ENCODE data around the gene OSBPL1A.

OSBPL1A gene

GRCh38 chr18:24354278-24354677 is 43.3 kb downstream of the OSBPL1A start:
- Mint-ChIP-seq H3K4me3 (no peak overlapping the region), H3K27me3 (peaks cover 0 to 7% of the 10 kb centered on the region in 2 donors), H3K4me1 (ENCODE audit: low read depth in 2 of 2) (no peaks in the 10 kb centered on the region), H3K36me3 (ENCODE audit: insufficient read depth) (no peaks in the 10 kb centered on the region), H3K9me3 (no peaks in the 10 kb centered on the region), H3K27ac (no peak overlapping the region)
- DNase-seq: no peak
- ATAC-seq (replicated peaks): no peak

- no peak overlapping the region for H3K27ac Mint-ChIP-seq
- peaks cover 0 to 16% of the 10 kb centered on the region in 2 donors for H3K27me3 Mint-ChIP-seq
These were observed 51.4 kb downstream of the OSBPL1A start for GRCh38 chr18:24346254-24346653.

GRCh38 chr18:24344509-24344908 is 53.1 kb downstream of the OSBPL1A start:
- no peak overlapping the region for H3K27ac Mint-ChIP-seq
- no peak for DNase-seq
- ATAC-seq (replicated peaks): no peak
- peaks cover 0 to 16% of the 10 kb centered on the region in 2 donors for H3K27me3 Mint-ChIP-seq
- H3K4me1 Mint-ChIP-seq (ENCODE audit: low read depth in 2 of 2): no peaks in the 10 kb centered on the region
- no peak overlapping the region for H3K4me3 Mint-ChIP-seq
- H3K36me3 Mint-ChIP-seq (ENCODE audit: insufficient read depth): no peaks in the 10 kb centered on the region
- H3K9me3 Mint-ChIP-seq: no peaks in the 10 kb centered on the region

More at GRCh38 chr18:24346254-24346653, 51.4 kb downstream of the OSBPL1A start:
- Mint-ChIP-seq H3K4me3 (no peak overlapping the region), H3K36me3 (ENCODE audit: insufficient read depth) (no peaks in the 10 kb centered on the region), H3K4me1 (ENCODE audit: low read depth in 2 of 2) (no peaks in the 10 kb centered on the region), H3K9me3 (no peaks in the 10 kb centered on the region)
- DNase-seq: no peak
- ATAC-seq (replicated peaks): no peak

- Mint-ChIP-seq H3K27ac (no peak overlapping the region), H3K4me3 (no peak overlapping the region), H3K9me3 (no peaks in the 10 kb centered on the region), H3K27me3 (peaks cover 5 to 16% of the 10 kb centered on the region in 2 donors), H3K36me3 (ENCODE audit: insufficient read depth) (no peaks in the 10 kb centered on the region), H3K4me1 (ENCODE audit: low read depth in 2 of 2) (no peaks in the 10 kb centered on the region)
- ATAC-seq (replicated peaks) (no peak), DNase-seq (no peak)
These were observed 55.3 kb downstream of the OSBPL1A start for GRCh38 chr18:24342347-24342746.

GRCh38 chr18:24341361-24341760 is 56.3 kb downstream of the OSBPL1A start:
- Mint-ChIP-seq H3K36me3 (ENCODE audit: insufficient read depth) (no peaks in the 10 kb centered on the region), H3K27me3 (peaks cover 5 to 16% of the 10 kb centered on the region in 2 donors), H3K27ac (no peak overlapping the region), H3K9me3 (no peaks in the 10 kb centered on the region), H3K4me1 (ENCODE audit: low read depth in 2 of 2) (no peaks in the 10 kb centered on the region), H3K4me3 (no peak overlapping the region)
- no peak for DNase-seq
- ATAC-seq (replicated peaks): no peak

- ATAC-seq (replicated peaks) (no peak), DNase-seq (no peak)
- Mint-ChIP-seq H3K27ac (no peak overlapping the region), H3K9me3 (no peaks in the 10 kb centered on the region), H3K36me3 (ENCODE audit: insufficient read depth) (no peaks in the 10 kb centered on the region), H3K27me3 (no peaks in the 10 kb centered on the region), H3K4me3 (no peak overlapping the region), H3K4me1 (ENCODE audit: low read depth in 2 of 2) (no peaks in the 10 kb centered on the region)
These were observed 64.5 kb downstream of the OSBPL1A start for GRCh38 chr18:24333084-24333483.

GRCh38 chr18:24326211-24326610 is 71.4 kb downstream of the OSBPL1A start:
- no peak overlapping the region for H3K4me3 Mint-ChIP-seq

GRCh38 chr18:24322584-24323136 is 75.0 kb downstream of the OSBPL1A start:
- ATAC-seq (replicated peaks): no peak
- Mint-ChIP-seq H3K36me3 (ENCODE audit: insufficient read depth) (peaks cover 7% of the 10 kb centered on the region), H3K4me3 (no peak overlapping the region), H3K9me3 (no peaks in the 10 kb centered on the region), H3K4me1 (ENCODE audit: low read depth in 2 of 2) (no peaks in the 10 kb centered on the region), H3K27me3 (no peaks in the 10 kb centered on the region), H3K27ac (no peak overlapping the region)
- DNase-seq: no peak

More at GRCh38 chr18:24326211-24326610, 71.4 kb downstream of the OSBPL1A start:
- no peaks in the 10 kb centered on the region for H3K27me3 Mint-ChIP-seq
- peaks cover 7% of the 10 kb centered on the region for H3K36me3 Mint-ChIP-seq (ENCODE audit: insufficient read depth)
- ATAC-seq (replicated peaks) (no peak), DNase-seq (no peak)
- no peaks in the 10 kb centered on the region for H3K9me3 Mint-ChIP-seq
- H3K4me1 Mint-ChIP-seq (ENCODE audit: low read depth in 2 of 2): no peaks in the 10 kb centered on the region
- H3K27ac Mint-ChIP-seq: no peak overlapping the region

- Mint-ChIP-seq H3K4me1 (ENCODE audit: low read depth in 2 of 2) (no peaks in the 10 kb centered on the region), H3K27me3 (no peaks in the 10 kb centered on the region), H3K27ac (no peak overlapping the region), H3K9me3 (no peaks in the 10 kb centered on the region), H3K36me3 (ENCODE audit: insufficient read depth) (no peaks in the 10 kb centered on the region), H3K4me3 (no peak overlapping the region)
- ATAC-seq (replicated peaks) (no peak), DNase-seq (no peak)
These were observed 76.6 kb downstream of the OSBPL1A start for GRCh38 chr18:24321071-24321470.

GRCh38 chr18:24319757-24320156 is 77.9 kb downstream of the OSBPL1A start:
- DNase-seq: no peak
- Mint-ChIP-seq H3K4me1 (ENCODE audit: low read depth in 2 of 2) (no peaks in the 10 kb centered on the region), H3K36me3 (ENCODE audit: insufficient read depth) (no peaks in the 10 kb centered on the region), H3K4me3 (no peak overlapping the region), H3K9me3 (no peaks in the 10 kb centered on the region), H3K27ac (no peak overlapping the region), H3K27me3 (no peaks in the 10 kb centered on the region)
- ATAC-seq (replicated peaks): no peak

GRCh38 chr18:24317370-24317769 is 80.3 kb downstream of the OSBPL1A start:
- Mint-ChIP-seq H3K27ac (no peak overlapping the region), H3K4me3 (no peak overlapping the region), H3K36me3 (ENCODE audit: insufficient read depth) (no peaks in the 10 kb centered on the region), H3K4me1 (ENCODE audit: low read depth in 2 of 2) (no peaks in the 10 kb centered on the region), H3K27me3 (no peaks in the 10 kb centered on the region), H3K9me3 (no peaks in the 10 kb centered on the region)
- DNase-seq (no peak), ATAC-seq (replicated peaks) (no peak)

- no peak for ATAC-seq (replicated peaks)
- H3K4me1 Mint-ChIP-seq (ENCODE audit: low read depth in 2 of 2): no peaks in the 10 kb centered on the region
- no peak overlapping the region for H3K27ac Mint-ChIP-seq
- H3K4me3 Mint-ChIP-seq: no peak overlapping the region
- DNase-seq: no peak
- H3K27me3 Mint-ChIP-seq: no peaks in the 10 kb centered on the region
- no peaks in the 10 kb centered on the region for H3K36me3 Mint-ChIP-seq (ENCODE audit: insufficient read depth)
- H3K9me3 Mint-ChIP-seq: no peaks in the 10 kb centered on the region
These were observed 82.5 kb downstream of the OSBPL1A start for GRCh38 chr18:24315170-24315569.

GRCh38 chr18:24306201-24306600 is 91.4 kb downstream of the OSBPL1A start:
- H3K36me3 Mint-ChIP-seq (ENCODE audit: insufficient read depth): no peaks in the 10 kb centered on the region
- H3K27me3 Mint-ChIP-seq: no peaks in the 10 kb centered on the region
- no peak overlapping the region for H3K27ac Mint-ChIP-seq
- ATAC-seq (replicated peaks) (no peak), DNase-seq (no peak)
- H3K9me3 Mint-ChIP-seq: no peaks in the 10 kb centered on the region
- no peak overlapping the region for H3K4me3 Mint-ChIP-seq
- H3K4me1 Mint-ChIP-seq (ENCODE audit: low read depth in 2 of 2): no peaks in the 10 kb centered on the region

- ATAC-seq (replicated peaks) (no peak), DNase-seq (no peak)
- peaks cover 8 to 13% of the 10 kb centered on the region in 2 donors for H3K27me3 Mint-ChIP-seq
- no peaks in the 10 kb centered on the region for H3K36me3 Mint-ChIP-seq (ENCODE audit: insufficient read depth)
- no peak overlapping the region for H3K27ac Mint-ChIP-seq
- H3K4me1 Mint-ChIP-seq (ENCODE audit: low read depth in 2 of 2): no peaks in the 10 kb centered on the region
- H3K4me3 Mint-ChIP-seq: no peak overlapping the region
- no peaks in the 10 kb centered on the region for H3K9me3 Mint-ChIP-seq
These were observed 96.9 kb downstream of the OSBPL1A start for GRCh38 chr18:24300703-24301102.

- Mint-ChIP-seq H3K9me3 (no peaks in the 10 kb centered on the region), H3K4me3 (no peak overlapping the region), H3K27me3 (peaks cover 8 to 13% of the 10 kb centered on the region in 2 donors), H3K36me3 (ENCODE audit: insufficient read depth) (no peaks in the 10 kb centered on the region), H3K27ac (no peak overlapping the region), H3K4me1 (ENCODE audit: low read depth in 2 of 2) (no peaks in the 10 kb centered on the region)
- no peak for ATAC-seq (replicated peaks)
- DNase-seq: no peak
These were observed 101.3 kb downstream of the OSBPL1A start for GRCh38 chr18:24296276-24296675.
